SK-N-MC (cell line): ENCODE data around the gene THOP1.

Experiments used
- DNase-seq: peaks from one replicate; pipeline ENCODE4 v3.0.0-alpha.2; 2011; ENCODE audit warnings: low read depth, low spot score
- H3K27ac ChIP-seq: fragments of 200-600 bp; sonication (generic); 2 replicates; pipeline ENCODE4 v1.5.1; 2016; ENCODE audit warnings: mixed run types
- H3K36me3 ChIP-seq: fragments of 200-600 bp; sonication (generic); 2 replicates; pipeline ENCODE4 v1.6.1; 2017; ENCODE audit warnings: antibody characterized with exemption, low read length, mixed read lengths; ENCODE audit not compliant: insufficient read depth
- H3K4me3 ChIP-seq: fragments of 200-600 bp; sonication (generic); 2 replicates; pipeline ENCODE4 v1.5.1; 2016
- H3K9ac ChIP-seq: fragments of 200-600 bp; sonication (generic); 2 replicates; pipeline ENCODE4 v1.8.0; 2017; ENCODE audit warnings: mixed run types, mixed read lengths; ENCODE audit not compliant: insufficient read length
- H3K9me3 ChIP-seq: fragments of 200-600 bp; sonication (generic); 2 replicates; pipeline ENCODE4 v1.6.1; 2017; ENCODE audit warnings: low read depth, mild to moderate bottlenecking, antibody characterized with exemption, low read length, moderate library complexity, mixed read lengths
- EZH2 ChIP-seq: fragments of 200-600 bp; sonication (generic); IDR thresholded peaks from one replicate; pipeline ENCODE4 v1.6.1; 2017; ENCODE audit warnings: antibody characterized with exemption
- FOXP2 ChIP-seq: optimal IDR thresholded peaks from 2 replicates; pipeline ENCODE3; 2011; ENCODE audit warnings: mild to moderate bottlenecking, moderate library complexity; ENCODE audit not compliant: insufficient read depth; ENCODE audit errors: extremely low read length, control extremely low read depth
- POLR2AphosphoS5 ChIP-seq: IDR thresholded peaks from 2 replicates; pipeline ENCODE4 v1.6.1; 2012; ENCODE audit warnings: mild to moderate bottlenecking, low read depth, low read length, borderline replicate concordance

THOP1 gene

DNA sequence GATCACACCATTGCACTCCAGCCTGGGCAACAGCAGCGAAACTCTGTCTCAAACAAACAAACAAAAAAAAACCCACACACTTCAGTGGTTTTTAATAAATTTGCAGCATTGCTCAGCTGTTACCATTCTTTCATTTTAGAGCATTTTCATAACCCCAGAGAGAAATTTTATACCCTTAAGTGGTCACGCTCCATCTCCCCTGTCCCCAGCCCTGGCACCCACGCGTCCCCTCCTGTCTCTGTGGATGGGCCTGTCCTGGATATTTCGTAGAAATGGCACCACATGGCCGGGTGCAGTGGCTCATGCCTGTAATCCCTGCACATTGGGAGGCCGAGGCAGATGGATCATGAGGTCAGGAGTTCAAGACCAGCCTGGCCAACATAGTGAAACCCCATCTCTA, 7.8 kb downstream of the THOP1 start:
- no peak for TF ChIP-seq EZH2
- no peak for TF ChIP-seq FOXP2
- TF ChIP-seq POLR2AphosphoS5 = no peak
- H3K9me3 ChIP-seq = no peaks in the 10 kb centered on the region
- no peak overlapping the region for H3K4me3 ChIP-seq
- H3K36me3 ChIP-seq = peaks cover 55% of the 10 kb centered on the region; the same call in 1 of the 2 replicates
- DNase-seq = no peak
- H3K9ac ChIP-seq = no peak overlapping the region
- H3K27ac ChIP-seq = no peak overlapping the region

GRCh38 chr19:2793577-2793976, 8.3 kb downstream of the THOP1 start:
- DNase-seq = no peak
- Histone ChIP-seq H3K36me3 (peaks cover 58% of the 10 kb centered on the region; the same call in 1 of the 2 replicates), H3K4me3 (no peak overlapping the region), H3K9me3 (no peaks in the 10 kb centered on the region), H3K9ac (no peak overlapping the region), H3K27ac (no peak overlapping the region)
- TF ChIP-seq EZH2 (no peak), POLR2AphosphoS5 (no peak), FOXP2 (no peak)

DNA sequence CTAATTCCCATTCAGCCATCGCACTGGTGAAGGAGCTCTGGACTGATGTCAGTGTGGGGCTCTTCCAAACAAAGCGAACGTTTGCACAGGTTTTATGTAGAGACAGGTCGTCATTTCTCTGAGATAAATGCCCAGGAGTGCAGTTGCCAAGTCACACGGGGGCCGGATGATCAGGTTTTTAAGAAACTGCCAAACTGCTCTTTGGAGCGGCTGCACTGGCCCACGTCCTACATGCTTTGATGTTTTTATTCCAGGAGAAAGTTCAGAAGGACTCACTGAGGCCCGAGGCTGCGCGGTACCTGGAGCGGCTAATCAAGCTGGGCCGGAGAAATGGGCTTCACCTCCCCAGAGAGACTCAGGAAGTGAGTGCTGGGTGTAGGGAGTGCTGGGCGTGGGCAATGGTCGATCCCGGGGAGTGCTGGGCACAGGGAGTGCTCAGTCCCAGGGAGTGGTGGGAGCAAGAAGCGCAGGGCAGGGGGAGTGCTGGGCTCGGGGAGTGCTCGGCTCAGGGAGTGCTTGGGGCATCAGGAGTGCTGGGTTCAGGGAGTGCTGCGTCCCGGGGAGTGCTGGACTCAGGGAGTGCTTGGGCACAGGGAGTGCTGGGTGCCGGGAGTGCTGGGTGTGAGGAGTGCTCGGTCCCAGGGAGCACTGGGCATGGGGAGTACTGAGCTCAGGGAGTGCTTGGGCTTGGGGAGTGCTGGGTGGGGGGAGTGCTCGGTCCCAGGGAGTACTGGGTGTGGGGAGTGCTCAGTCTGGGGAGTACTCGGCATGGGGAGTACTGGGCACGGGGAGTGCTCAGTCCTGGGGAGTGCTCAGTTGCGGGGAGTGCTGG, 10.7 kb downstream of the THOP1 start:
- Histone ChIP-seq H3K9me3 (no peaks in the 10 kb centered on the region), H3K27ac (no peak overlapping the region), H3K4me3 (no peak overlapping the region), H3K36me3 (peaks cover 69% of the 10 kb centered on the region; the same call in 1 of the 2 replicates), H3K9ac (no peak overlapping the region)
- DNase-seq = no peak
- TF ChIP-seq POLR2AphosphoS5 = no peak
- TF ChIP-seq EZH2 = no peak
- no peak for TF ChIP-seq FOXP2

DNA sequence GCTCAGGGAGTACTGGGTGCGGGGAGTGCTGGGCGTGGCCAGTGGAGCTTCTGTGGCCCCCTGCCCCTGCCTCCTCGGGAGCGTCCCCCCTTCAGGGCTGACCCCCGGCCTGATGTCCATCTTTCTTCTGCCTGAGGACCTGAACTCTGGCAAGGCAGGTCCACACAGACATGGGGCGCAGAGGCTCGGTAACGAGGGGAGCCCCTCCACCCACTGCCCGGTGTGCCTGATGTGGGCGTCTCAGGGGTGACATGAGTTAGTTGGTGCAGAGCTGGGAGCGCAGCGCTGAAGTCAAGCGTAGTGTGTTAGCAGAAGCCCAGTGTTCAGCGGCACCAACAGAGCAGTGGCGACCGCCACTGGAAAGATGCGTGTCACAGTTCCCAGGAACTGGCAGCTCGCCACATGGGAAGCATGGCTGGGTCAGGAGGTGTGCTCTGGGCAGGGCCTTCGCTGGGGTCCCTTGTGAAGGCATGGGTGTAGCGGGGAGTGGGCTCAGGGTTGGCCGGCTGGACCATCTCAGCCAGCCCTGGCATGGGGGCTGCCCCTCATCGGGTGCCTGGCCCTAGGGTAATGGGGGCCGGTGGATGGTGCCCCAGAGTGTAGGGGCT, 11.5 kb downstream of the THOP1 start:
- H3K27ac ChIP-seq = no peak overlapping the region
- H3K9ac ChIP-seq = no peak overlapping the region
- peaks cover 69% of the 10 kb centered on the region; the same call in 1 of the 2 replicates for H3K36me3 ChIP-seq
- no peak overlapping the region for H3K4me3 ChIP-seq
- no peak for TF ChIP-seq POLR2AphosphoS5
- no peaks in the 10 kb centered on the region for H3K9me3 ChIP-seq
- DNase-seq = no peak

GRCh38 chr19:2797280-2797679, 12.0 kb downstream of the THOP1 start:
- Histone ChIP-seq H3K36me3 (peaks cover 72% of the 10 kb centered on the region; the same call in 1 of the 2 replicates), H3K4me3 (no peak overlapping the region), H3K9ac (no peak overlapping the region), H3K9me3 (no peaks in the 10 kb centered on the region), H3K27ac (no peak overlapping the region)
- TF ChIP-seq POLR2AphosphoS5 = no peak
- TF ChIP-seq FOXP2 = no peak
- TF ChIP-seq EZH2 = no peak
- DNase-seq = no peak

GRCh38 chr19:2798158-2798685, 12.9 kb downstream of the THOP1 start:
- Histone ChIP-seq H3K9me3 (no peaks in the 10 kb centered on the region), H3K27ac (no peak overlapping the region), H3K36me3 (peaks cover 65% of the 10 kb centered on the region; the same call in 1 of the 2 replicates), H3K4me3 (no peak overlapping the region), H3K9ac (no peak overlapping the region)
- TF ChIP-seq FOXP2 = no peak
- no peak for TF ChIP-seq EZH2
- no peak for TF ChIP-seq POLR2AphosphoS5
- DNase-seq = no peak

DNA sequence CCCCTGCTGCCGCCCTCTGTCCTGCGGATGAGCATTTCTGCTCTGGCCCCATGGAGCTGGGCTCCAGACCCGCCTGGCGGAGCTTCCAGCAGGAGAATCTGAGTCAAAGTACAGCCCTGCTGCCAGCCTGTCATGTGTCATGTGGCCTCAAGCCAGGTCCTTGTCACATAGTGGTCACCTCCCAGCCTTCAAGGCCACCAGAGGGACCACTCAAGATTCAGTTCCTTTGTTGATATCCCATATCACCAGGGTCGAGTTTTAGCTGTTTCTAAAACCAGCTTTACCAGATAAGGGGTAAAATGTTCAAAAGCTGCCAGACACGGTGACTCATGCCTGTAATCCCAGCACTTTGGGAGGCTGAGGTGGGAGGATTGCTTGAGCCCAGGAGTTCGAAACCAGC, 13.4 kb downstream of the THOP1 start:
- Histone ChIP-seq H3K9ac (no peak overlapping the region), H3K9me3 (no peaks in the 10 kb centered on the region), H3K27ac (no peak overlapping the region), H3K36me3 (peaks cover 61% of the 10 kb centered on the region; the same call in 1 of the 2 replicates), H3K4me3 (no peak overlapping the region)
- no peak for DNase-seq
- TF ChIP-seq POLR2AphosphoS5 (no peak), EZH2 (no peak), FOXP2 (no peak)

GRCh38 chr19:2799273-2800020, 14.1 kb downstream of the THOP1 start:
- Histone ChIP-seq H3K36me3 (peaks cover 57% of the 10 kb centered on the region; the same call in 1 of the 2 replicates), H3K9ac (no peak overlapping the region), H3K27ac (no peak overlapping the region), H3K9me3 (no peaks in the 10 kb centered on the region), H3K4me3 (no peak overlapping the region)
- no peak for TF ChIP-seq EZH2
- no peak for TF ChIP-seq FOXP2
- no peak for TF ChIP-seq POLR2AphosphoS5
- DNase-seq = no peak
